ENCODE data around the gene TOR1AIP2. TPM values are rescaled to one million over a fixed set of nuclear protein-coding genes. Genes with fewer than 3 reads are reported as not detected.

TOR1AIP2 gene
- total and polyA plus RNA-seq, 10 of the 15 experiments (the other 5 are each of a cell fraction or from before 2014, with no cell fraction given), result 5.3 to 38.9 (median 15.4) TPM

DNA sequence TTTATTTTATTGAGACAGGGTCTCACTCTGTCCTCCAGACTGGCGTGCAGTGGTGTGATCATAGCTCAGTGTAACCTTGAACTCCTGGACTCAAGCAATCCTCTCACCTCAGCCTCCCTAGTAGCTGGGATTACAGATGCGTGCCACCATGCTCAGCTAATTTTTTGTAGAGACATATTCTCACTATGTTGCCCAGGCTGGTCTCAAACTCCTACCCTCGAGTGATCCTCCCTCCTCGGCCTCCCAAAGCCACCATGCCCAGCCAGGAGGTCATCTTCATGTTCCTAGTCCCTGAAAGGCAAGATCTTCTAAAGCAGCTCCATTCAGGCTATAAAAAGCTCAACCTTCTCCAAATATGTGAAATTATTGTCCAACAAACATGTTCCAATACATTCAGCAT, 53.9 kb downstream of the TOR1AIP2 start (continued):
- TF ChIP-seq, protein P1, sequence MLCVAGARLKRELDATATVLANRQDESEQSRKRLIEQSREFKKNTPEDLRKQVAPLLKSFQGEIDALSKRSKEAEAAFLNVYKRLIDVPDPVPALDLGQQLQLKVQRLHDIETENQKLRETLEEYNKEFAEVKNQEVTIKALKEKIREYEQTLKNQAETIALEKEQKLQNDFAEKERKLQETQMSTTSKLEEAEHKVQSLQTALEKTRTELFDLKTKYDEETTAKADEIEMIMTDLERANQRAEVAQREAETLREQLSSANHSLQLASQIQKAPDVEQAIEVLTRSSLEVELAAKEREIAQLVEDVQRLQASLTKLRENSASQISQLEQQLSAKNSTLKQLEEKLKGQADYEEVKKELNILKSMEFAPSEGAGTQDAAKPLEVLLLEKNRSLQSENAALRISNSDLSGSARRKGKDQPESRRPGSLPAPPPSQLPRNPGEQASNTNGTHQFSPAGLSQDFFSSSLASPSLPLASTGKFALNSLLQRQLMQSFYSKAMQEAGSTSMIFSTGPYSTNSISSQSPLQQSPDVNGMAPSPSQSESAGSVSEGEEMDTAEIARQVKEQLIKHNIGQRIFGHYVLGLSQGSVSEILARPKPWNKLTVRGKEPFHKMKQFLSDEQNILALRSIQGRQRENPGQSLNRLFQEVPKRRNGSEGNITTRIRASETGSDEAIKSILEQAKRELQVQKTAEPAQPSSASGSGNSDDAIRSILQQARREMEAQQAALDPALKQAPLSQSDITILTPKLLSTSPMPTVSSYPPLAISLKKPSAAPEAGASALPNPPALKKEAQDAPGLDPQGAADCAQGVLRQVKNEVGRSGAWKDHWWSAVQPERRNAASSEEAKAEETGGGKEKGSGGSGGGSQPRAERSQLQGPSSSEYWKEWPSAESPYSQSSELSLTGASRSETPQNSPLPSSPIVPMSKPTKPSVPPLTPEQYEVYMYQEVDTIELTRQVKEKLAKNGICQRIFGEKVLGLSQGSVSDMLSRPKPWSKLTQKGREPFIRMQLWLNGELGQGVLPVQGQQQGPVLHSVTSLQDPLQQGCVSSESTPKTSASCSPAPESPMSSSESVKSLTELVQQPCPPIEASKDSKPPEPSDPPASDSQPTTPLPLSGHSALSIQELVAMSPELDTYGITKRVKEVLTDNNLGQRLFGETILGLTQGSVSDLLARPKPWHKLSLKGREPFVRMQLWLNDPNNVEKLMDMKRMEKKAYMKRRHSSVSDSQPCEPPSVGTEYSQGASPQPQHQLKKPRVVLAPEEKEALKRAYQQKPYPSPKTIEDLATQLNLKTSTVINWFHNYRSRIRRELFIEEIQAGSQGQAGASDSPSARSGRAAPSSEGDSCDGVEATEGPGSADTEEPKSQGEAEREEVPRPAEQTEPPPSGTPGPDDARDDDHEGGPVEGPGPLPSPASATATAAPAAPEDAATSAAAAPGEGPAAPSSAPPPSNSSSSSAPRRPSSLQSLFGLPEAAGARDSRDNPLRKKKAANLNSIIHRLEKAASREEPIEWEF (IDR thresholded peaks at IDR 0.05; ENCODE audit: insufficient replicate concordance, low read depth, low read length), result no peak
- TF ChIP-seq, protein P2, sequence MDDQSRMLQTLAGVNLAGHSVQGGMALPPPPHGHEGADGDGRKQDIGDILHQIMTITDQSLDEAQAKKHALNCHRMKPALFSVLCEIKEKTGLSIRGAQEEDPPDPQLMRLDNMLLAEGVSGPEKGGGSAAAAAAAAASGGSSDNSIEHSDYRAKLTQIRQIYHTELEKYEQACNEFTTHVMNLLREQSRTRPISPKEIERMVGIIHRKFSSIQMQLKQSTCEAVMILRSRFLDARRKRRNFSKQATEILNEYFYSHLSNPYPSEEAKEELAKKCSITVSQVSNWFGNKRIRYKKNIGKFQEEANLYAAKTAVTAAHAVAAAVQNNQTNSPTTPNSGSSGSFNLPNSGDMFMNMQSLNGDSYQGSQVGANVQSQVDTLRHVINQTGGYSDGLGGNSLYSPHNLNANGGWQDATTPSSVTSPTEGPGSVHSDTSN (IDR thresholded peaks at IDR 0.05; ENCODE audit: insufficient replicate concordance, low read depth, low read length), result no peak
- TF ChIP-seq, protein P3, sequence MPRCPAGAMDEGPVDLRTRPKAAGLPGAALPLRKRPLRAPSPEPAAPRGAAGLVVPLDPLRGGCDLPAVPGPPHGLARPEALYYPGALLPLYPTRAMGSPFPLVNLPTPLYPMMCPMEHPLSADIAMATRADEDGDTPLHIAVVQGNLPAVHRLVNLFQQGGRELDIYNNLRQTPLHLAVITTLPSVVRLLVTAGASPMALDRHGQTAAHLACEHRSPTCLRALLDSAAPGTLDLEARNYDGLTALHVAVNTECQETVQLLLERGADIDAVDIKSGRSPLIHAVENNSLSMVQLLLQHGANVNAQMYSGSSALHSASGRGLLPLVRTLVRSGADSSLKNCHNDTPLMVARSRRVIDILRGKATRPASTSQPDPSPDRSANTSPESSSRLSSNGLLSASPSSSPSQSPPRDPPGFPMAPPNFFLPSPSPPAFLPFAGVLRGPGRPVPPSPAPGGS (IDR thresholded peaks at IDR 0.05; ENCODE audit: borderline replicate concordance, insufficient read depth, low read depth, low read length, poor library complexity, severe bottlenecking), result no peak
- TF ChIP-seq, protein P4, sequence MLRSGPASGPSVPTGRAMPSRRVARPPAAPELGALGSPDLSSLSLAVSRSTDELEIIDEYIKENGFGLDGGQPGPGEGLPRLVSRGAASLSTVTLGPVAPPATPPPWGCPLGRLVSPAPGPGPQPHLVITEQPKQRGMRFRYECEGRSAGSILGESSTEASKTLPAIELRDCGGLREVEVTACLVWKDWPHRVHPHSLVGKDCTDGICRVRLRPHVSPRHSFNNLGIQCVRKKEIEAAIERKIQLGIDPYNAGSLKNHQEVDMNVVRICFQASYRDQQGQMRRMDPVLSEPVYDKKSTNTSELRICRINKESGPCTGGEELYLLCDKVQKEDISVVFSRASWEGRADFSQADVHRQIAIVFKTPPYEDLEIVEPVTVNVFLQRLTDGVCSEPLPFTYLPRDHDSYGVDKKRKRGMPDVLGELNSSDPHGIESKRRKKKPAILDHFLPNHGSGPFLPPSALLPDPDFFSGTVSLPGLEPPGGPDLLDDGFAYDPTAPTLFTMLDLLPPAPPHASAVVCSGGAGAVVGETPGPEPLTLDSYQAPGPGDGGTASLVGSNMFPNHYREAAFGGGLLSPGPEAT (IDR thresholded peaks at IDR 0.05; ENCODE audit: low read depth), result no peak
- no peak for TF ChIP-seq ZNF384 (IDR thresholded peaks at IDR 0.05; ENCODE audit: borderline replicate concordance, low read depth, low read length)
- no peak for TF ChIP-seq IKZF2 (IDR thresholded peaks at IDR 0.05)
- no peak for TF ChIP-seq RUNX3 (IDR thresholded peaks at IDR 0.05; ENCODE audit: low read length)
- TF ChIP-seq RB1 (IDR thresholded peaks at IDR 0.05; ENCODE audit: borderline replicate concordance), result no peak
- no peak for TF ChIP-seq LARP7 (IDR thresholded peaks at IDR 0.05)
- TF ChIP-seq ETV6 (conservative IDR thresholded peaks at IDR 0.05 in 1 of 2, IDR thresholded peaks at IDR 0.05 in 1 of 2; ENCODE audit: borderline replicate concordance in 1 of 2, low read depth in 1 of 2), result no peak
- no peak for TF ChIP-seq RAD51 (IDR thresholded peaks at IDR 0.05)
- no peak for TF ChIP-seq HDAC2 (IDR thresholded peaks at IDR 0.05)
- TF ChIP-seq, protein P5, sequence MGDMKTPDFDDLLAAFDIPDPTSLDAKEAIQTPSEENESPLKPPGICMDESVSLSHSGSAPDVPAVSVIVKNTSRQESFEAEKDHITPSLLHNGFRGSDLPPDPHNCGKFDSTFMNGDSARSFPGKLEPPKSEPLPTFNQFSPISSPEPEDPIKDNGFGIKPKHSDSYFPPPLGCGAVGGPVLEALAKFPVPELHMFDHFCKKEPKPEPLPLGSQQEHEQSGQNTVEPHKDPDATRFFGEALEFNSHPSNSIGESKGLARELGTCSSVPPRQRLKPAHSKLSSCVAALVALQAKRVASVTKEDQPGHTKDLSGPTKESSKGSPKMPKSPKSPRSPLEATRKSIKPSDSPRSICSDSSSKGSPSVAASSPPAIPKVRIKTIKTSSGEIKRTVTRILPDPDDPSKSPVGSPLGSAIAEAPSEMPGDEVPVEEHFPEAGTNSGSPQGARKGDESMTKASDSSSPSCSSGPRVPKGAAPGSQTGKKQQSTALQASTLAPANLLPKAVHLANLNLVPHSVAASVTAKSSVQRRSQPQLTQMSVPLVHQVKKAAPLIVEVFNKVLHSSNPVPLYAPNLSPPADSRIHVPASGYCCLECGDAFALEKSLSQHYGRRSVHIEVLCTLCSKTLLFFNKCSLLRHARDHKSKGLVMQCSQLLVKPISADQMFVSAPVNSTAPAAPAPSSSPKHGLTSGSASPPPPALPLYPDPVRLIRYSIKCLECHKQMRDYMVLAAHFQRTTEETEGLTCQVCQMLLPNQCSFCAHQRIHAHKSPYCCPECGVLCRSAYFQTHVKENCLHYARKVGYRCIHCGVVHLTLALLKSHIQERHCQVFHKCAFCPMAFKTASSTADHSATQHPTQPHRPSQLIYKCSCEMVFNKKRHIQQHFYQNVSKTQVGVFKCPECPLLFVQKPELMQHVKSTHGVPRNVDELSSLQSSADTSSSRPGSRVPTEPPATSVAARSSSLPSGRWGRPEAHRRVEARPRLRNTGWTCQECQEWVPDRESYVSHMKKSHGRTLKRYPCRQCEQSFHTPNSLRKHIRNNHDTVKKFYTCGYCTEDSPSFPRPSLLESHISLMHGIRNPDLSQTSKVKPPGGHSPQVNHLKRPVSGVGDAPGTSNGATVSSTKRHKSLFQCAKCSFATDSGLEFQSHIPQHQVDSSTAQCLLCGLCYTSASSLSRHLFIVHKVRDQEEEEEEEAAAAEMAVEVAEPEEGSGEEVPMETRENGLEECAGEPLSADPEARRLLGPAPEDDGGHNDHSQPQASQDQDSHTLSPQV (IDR thresholded peaks at IDR 0.05), result no peak
- TF ChIP-seq, protein P6, sequence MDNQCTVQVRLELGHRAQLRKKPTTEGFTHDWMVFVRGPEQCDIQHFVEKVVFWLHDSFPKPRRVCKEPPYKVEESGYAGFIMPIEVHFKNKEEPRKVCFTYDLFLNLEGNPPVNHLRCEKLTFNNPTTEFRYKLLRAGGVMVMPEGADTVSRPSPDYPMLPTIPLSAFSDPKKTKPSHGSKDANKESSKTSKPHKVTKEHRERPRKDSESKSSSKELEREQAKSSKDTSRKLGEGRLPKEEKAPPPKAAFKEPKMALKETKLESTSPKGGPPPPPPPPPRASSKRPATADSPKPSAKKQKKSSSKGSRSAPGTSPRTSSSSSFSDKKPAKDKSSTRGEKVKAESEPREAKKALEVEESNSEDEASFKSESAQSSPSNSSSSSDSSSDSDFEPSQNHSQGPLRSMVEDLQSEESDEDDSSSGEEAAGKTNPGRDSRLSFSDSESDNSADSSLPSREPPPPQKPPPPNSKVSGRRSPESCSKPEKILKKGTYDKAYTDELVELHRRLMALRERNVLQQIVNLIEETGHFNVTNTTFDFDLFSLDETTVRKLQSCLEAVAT (IDR thresholded peaks at IDR 0.05), result no peak
